Kasumi-1 (cell line): ENCODE results near the gene PLCXD3.
"Not testable (repeated sequence)": the region's sequence is repeated elsewhere in the genome, so short reads cannot be mapped to it uniquely, and the experiment has no call there.

Experiments used
- DNase-seq, 2 experiments: peaks; one replicate each; lab custom pipeline; 2025; lab: John Stamatoyannopoulos, UW

Gene PLCXD3

GRCh38 chr5:41510176-41510831 lies at the start of gene PLCXD3:
Gene PLCXD3 (minus strand): TSS chr5:41510601. CDS start chr5:41510526, 75 bp downstream.
- DNase-seq, result no peak

- DNase-seq, result no peak
These were observed 48.8 kb upstream of the PLCXD3 start for GRCh38 chr5:41559184-41559583.

- DNase-seq, result no peak
These were observed 47.9 kb upstream of the PLCXD3 start for GRCh38 chr5:41558295-41558694.

- no peak for DNase-seq
These were observed 37.6 kb upstream of the PLCXD3 start for GRCh38 chr5:41547991-41548390.

- DNase-seq, result no peak
These were observed 31.8 kb upstream of the PLCXD3 start for GRCh38 chr5:41542183-41542582.

- DNase-seq, result no peak
These were observed 29.1 kb upstream of the PLCXD3 start for GRCh38 chr5:41539454-41539853.

GRCh38 chr5:41537581-41537980 lies 27.2 kb upstream of the PLCXD3 start:
- DNase-seq, result no peak

- DNase-seq, result no peak
These were observed 22.1 kb upstream of the PLCXD3 start for GRCh38 chr5:41532485-41532884.

- no peak for DNase-seq
These were observed 16.9 kb upstream of the PLCXD3 start for GRCh38 chr5:41527201-41527779.

- no peak for DNase-seq
These were observed 16.3 kb upstream of the PLCXD3 start for GRCh38 chr5:41526699-41527098.

GRCh38 chr5:41524174-41524573 lies 13.8 kb upstream of the PLCXD3 start:
- peak in 1 of 2 experiments; percentile 6 for DNase-seq

- no peak for DNase-seq
These were observed 11.9 kb upstream of the PLCXD3 start for GRCh38 chr5:41522193-41522786.

GRCh38 chr5:41519801-41520200 lies 9.4 kb upstream of the PLCXD3 start:
- DNase-seq, result no peak

GRCh38 chr5:41517909-41518308 lies 7.5 kb upstream of the PLCXD3 start:
- peak; percentile 9 to 23 for DNase-seq

GRCh38 chr5:41511241-41511640 lies 840 bp upstream of the PLCXD3 start:
- no peak for DNase-seq

GRCh38 chr5:41509399-41510175 lies 814 bp downstream of the PLCXD3 start:
- no peak for DNase-seq

- no peak for DNase-seq
These were observed 1.6 kb downstream of the PLCXD3 start for GRCh38 chr5:41508696-41509398.

- no peak for DNase-seq
These were observed 2.2 kb downstream of the PLCXD3 start for GRCh38 chr5:41508186-41508585.

GRCh38 chr5:41507501-41507900 lies 2.9 kb downstream of the PLCXD3 start:
- no peak for DNase-seq

- no peak for DNase-seq
These were observed 6.5 kb downstream of the PLCXD3 start for GRCh38 chr5:41503860-41504259.

GRCh38 chr5:41503310-41503709 lies 7.1 kb downstream of the PLCXD3 start:
- DNase-seq, result no peak

- not testable (repeated sequence) for DNase-seq
These were observed 16.8 kb downstream of the PLCXD3 start for GRCh38 chr5:41493490-41494126.
